GM12873 (cell line): ENCODE measurements around the gene CBFA2T2.

ENCODE experiments used
- TF ChIP-seq, protein P1 (sequence below): IDR thresholded peaks from 2 replicates; pipeline ENCODE4 v1.5.1; 2012; ENCODE audit warnings: low read depth, mild to moderate bottlenecking, moderate library complexity, low read length, control low read depth; ENCODE audit not compliant: insufficient read depth; ENCODE audit errors: missing control alignments

Gene CBFA2T2

DNA sequence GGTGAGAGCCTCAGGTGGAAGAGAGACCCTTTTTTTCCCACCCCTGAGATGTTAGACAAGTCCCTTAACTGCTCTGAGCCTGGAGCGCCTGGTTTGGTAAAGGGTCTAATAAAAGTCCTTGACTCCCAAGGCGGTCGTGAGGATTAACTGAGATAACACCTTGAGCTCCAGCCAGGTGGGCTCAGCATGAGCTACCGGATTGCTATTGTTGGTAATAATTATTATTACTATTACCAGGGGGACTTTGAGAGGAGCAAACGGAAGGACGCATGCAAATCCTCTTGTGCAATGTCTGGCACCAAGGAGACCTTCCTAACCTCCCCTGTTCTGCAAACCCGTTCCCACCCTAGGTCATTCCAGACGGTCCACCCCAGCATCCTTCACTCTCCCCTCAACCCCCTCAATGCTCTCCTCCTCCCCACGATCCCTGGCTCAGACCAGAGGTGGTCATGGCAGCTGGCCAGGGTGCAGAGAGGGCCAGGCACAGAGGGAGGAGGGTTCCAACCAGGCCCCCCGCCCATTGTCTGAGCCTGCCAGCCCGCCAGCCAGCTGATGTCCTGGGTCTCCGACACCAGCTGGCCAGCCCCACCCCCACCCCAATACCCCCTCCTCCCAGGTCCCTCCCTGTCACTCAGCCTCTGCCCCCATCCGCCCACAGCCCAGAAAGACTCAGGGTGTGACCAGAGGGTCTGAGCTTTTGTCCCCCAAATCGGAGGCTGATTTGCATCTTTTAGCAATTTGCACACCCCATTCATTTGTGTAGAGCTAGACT lies 14.3 kb upstream of the CBFA2T2 start:
- TF ChIP-seq, protein P1, sequence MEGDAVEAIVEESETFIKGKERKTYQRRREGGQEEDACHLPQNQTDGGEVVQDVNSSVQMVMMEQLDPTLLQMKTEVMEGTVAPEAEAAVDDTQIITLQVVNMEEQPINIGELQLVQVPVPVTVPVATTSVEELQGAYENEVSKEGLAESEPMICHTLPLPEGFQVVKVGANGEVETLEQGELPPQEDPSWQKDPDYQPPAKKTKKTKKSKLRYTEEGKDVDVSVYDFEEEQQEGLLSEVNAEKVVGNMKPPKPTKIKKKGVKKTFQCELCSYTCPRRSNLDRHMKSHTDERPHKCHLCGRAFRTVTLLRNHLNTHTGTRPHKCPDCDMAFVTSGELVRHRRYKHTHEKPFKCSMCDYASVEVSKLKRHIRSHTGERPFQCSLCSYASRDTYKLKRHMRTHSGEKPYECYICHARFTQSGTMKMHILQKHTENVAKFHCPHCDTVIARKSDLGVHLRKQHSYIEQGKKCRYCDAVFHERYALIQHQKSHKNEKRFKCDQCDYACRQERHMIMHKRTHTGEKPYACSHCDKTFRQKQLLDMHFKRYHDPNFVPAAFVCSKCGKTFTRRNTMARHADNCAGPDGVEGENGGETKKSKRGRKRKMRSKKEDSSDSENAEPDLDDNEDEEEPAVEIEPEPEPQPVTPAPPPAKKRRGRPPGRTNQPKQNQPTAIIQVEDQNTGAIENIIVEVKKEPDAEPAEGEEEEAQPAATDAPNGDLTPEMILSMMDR: no peak

GRCh38 chr20:33477386-33478234 lies 12.3 kb upstream of the CBFA2T2 start:
- TF ChIP-seq, protein P1: no peak

DNA sequence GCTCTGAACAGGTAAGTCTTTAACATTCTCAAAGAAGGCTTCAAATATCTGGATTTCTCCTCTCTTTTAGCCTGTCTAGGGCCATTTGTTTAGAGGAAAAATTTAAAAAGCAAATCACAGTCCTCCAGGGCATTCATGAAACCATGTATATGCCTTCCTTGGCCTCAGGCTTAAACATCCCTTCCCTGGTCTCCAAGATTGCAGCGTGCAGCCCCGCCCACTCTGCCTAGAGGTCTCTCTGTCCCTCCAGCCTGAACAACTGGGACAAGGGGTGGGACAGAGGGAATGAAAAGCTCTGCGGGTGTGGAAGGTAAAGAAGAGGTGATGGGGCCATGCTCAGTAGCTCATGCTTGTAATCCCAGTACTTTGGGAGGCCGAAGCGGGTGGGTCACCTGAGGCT lies 9.8 kb upstream of the CBFA2T2 start:
- TF ChIP-seq, protein P1: no peak

DNA sequence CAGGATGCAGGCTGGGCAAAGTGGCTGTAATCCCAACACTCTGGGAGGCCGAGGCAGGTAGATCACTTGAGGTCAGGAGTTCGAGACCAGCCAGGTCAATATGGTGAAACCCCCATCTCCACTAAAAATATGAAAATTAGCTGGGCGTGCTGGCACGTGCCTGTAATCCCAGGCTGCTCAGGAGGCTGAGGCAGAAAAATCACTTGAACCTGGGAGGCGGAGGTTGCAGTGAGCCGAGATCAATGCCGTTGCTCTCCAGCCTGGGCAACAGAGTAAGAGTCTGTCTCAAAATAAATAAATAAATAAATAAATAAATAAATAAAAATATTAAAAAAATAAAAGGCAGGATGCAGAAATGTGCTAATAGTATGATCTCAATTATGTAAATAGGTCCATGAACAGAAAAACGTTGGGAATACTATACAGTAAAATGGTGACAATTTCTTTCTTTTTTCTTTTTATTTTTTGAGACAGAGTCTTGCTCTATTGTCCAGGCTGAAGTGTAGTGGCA lies 8.4 kb upstream of the CBFA2T2 start:
- TF ChIP-seq, protein P1: no peak

DNA sequence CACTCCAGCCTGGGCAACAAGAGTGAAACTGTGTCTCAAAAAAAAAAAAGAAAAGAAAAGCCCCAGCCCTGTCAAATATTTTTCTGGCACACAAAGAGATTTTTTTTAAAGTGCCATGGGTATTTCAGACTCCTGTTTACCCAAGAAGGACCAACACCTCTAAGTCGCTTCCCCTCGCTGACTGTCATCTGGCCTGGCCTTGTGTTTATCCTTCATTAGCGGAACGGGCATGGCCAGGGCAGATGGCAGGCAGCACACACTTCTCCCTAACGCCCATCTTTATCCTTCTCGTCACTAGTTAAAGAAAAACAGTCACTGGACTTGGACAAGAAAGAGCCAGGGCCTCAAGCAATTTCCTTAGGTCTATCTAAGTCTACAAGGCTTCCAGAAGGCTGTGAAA lies 7.3 kb upstream of the CBFA2T2 start:
- TF ChIP-seq, protein P1: no peak

- TF ChIP-seq, protein P1: no peak
These were observed 1.7 kb upstream of the CBFA2T2 start for GRCh38 chr20:33488201-33488600.

GRCh38 chr20:33489495-33490022 lies 337 bp upstream of the CBFA2T2 start:
- TF ChIP-seq, protein P1: no peak
